ENCODE results near the gene IGSF23. TPM values are rescaled to one million over a fixed set of nuclear protein-coding genes. Genes with fewer than 3 reads are reported as not detected.

Gene IGSF23
- total and polyA plus RNA-seq, 2 of the 13 experiments (the other 11 are each of a cell fraction or from before 2014, with no cell fraction given) = 2.3 to 8.8 TPM

DNA sequence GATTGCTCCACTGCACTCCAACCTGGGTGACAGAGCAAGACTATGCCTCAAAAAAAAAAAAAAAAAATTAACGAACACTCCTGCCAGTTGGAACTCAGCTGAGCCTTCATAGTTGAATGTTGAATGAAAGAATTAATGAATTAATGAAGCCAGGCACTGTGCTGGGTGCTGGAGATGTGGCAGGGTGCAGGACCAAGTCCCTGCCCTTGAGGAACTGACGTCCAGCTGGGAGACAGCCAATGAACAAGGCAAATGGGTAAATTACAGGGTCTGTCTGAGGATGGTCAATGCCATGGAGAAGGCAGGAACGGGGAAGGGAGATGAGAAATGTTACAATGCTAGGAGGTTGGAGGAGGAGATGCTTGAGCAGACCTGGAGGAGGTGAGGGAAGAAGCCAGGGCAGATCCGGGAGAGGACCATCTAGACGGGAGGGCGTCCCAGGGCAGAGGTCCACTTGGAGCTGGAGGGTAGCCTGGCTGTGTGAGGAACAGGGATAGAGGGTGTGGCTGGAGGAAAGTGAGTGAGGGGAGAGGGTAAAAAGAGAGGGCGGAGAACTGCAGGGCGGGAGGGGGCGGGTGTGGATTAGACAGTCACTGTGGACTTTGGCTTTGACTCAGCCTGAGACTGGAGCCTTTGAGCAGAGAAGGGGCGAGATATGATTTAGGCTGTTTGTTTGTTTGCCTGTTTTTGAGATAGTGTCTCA, 16.8 kb upstream of the IGSF23 start (continued):
- TF ChIP-seq ZNF547 (CRISPR knock-in tag; IDR thresholded peaks at IDR 0.05) = no peak
- TF ChIP-seq ZKSCAN5 (CRISPR knock-in tag; IDR thresholded peaks at IDR 0.05) = peak; percentile 88
- TF ChIP-seq BCL6 (CRISPR knock-in tag; IDR thresholded peaks at IDR 0.05) = no peak; the same call in 1 of the 2 replicates
- TF ChIP-seq HES4 (CRISPR knock-in tag; IDR thresholded peaks at IDR 0.05; ENCODE audit: borderline replicate concordance) = no peak
- peak; percentile 41; the same call in 1 of the 2 replicates for TF ChIP-seq FOXA3 (CRISPR knock-in tag; IDR thresholded peaks at IDR 0.05)
- TF ChIP-seq, protein P1, sequence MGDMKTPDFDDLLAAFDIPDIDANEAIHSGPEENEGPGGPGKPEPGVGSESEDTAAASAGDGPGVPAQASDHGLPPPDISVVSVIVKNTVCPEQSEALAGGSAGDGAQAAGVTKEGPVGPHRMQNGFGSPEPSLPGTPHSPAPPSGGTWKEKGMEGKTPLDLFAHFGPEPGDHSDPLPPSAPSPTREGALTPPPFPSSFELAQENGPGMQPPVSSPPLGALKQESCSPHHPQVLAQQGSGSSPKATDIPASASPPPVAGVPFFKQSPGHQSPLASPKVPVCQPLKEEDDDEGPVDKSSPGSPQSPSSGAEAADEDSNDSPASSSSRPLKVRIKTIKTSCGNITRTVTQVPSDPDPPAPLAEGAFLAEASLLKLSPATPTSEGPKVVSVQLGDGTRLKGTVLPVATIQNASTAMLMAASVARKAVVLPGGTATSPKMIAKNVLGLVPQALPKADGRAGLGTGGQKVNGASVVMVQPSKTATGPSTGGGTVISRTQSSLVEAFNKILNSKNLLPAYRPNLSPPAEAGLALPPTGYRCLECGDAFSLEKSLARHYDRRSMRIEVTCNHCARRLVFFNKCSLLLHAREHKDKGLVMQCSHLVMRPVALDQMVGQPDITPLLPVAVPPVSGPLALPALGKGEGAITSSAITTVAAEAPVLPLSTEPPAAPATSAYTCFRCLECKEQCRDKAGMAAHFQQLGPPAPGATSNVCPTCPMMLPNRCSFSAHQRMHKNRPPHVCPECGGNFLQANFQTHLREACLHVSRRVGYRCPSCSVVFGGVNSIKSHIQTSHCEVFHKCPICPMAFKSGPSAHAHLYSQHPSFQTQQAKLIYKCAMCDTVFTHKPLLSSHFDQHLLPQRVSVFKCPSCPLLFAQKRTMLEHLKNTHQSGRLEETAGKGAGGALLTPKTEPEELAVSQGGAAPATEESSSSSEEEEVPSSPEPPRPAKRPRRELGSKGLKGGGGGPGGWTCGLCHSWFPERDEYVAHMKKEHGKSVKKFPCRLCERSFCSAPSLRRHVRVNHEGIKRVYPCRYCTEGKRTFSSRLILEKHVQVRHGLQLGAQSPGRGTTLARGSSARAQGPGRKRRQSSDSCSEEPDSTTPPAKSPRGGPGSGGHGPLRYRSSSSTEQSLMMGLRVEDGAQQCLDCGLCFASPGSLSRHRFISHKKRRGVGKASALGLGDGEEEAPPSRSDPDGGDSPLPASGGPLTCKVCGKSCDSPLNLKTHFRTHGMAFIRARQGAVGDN (CRISPR knock-in tag; IDR thresholded peaks at IDR 0.05) = peak; percentile 46
- TF ChIP-seq, protein P2, sequence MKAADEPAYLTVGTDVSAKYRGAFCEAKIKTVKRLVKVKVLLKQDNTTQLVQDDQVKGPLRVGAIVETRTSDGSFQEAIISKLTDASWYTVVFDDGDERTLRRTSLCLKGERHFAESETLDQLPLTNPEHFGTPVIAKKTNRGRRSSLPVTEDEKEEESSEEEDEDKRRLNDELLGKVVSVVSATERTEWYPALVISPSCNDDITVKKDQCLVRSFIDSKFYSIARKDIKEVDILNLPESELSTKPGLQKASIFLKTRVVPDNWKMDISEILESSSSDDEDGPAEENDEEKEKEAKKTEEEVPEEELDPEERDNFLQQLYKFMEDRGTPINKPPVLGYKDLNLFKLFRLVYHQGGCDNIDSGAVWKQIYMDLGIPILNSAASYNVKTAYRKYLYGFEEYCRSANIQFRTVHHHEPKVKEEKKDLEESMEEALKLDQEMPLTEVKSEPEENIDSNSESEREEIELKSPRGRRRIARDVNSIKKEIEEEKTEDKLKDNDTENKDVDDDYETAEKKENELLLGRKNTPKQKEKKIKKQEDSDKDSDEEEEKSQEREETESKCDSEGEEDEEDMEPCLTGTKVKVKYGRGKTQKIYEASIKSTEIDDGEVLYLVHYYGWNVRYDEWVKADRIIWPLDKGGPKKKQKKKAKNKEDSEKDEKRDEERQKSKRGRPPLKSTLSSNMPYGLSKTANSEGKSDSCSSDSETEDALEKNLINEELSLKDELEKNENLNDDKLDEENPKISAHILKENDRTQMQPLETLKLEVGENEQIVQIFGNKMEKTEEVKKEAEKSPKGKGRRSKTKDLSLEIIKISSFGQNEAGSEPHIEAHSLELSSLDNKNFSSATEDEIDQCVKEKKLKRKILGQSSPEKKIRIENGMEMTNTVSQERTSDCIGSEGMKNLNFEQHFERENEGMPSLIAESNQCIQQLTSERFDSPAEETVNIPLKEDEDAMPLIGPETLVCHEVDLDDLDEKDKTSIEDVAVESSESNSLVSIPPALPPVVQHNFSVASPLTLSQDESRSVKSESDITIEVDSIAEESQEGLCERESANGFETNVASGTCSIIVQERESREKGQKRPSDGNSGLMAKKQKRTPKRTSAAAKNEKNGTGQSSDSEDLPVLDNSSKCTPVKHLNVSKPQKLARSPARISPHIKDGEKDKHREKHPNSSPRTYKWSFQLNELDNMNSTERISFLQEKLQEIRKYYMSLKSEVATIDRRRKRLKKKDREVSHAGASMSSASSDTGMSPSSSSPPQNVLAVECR (CRISPR knock-in tag; IDR thresholded peaks at IDR 0.05; ENCODE audit: borderline replicate concordance) = peak; percentile 48; the same call in 1 of the 2 replicates
- TF ChIP-seq ZNF350 (CRISPR knock-in tag; IDR thresholded peaks at IDR 0.05; ENCODE audit: borderline replicate concordance, low read depth) = 0 out of 2 replicates have a peak, but pooled peaks have one; percentile 30
- TF ChIP-seq PITX1 (CRISPR knock-in tag; IDR thresholded peaks at IDR 0.05) = peak; percentile 81; the same call in 1 of the 2 replicates
- peak; percentile 67 for TF ChIP-seq GATAD2A (CRISPR knock-in tag; IDR thresholded peaks at IDR 0.05)
- TF ChIP-seq TBX2 (CRISPR knock-in tag; IDR thresholded peaks at IDR 0.05; ENCODE audit: borderline replicate concordance) = peak; percentile 66
- no peak for TF ChIP-seq NFE2L1 (CRISPR knock-in tag; IDR thresholded peaks at IDR 0.05; ENCODE audit: borderline replicate concordance)
- 0 out of 2 replicates have a peak, but pooled peaks have one; percentile 41 for TF ChIP-seq NCOR1 (IDR thresholded peaks at IDR 0.05; ENCODE audit: borderline replicate concordance, low read length)
- TF ChIP-seq ZNF225 (CRISPR knock-in tag; IDR thresholded peaks at IDR 0.05) = no peak
- no peak for TF ChIP-seq XBP1 (CRISPR knock-in tag; IDR thresholded peaks at IDR 0.05)
- no peak for TF ChIP-seq ZNF782 (CRISPR knock-in tag; IDR thresholded peaks at IDR 0.05; ENCODE audit: borderline replicate concordance)
- TF ChIP-seq, protein P3, sequence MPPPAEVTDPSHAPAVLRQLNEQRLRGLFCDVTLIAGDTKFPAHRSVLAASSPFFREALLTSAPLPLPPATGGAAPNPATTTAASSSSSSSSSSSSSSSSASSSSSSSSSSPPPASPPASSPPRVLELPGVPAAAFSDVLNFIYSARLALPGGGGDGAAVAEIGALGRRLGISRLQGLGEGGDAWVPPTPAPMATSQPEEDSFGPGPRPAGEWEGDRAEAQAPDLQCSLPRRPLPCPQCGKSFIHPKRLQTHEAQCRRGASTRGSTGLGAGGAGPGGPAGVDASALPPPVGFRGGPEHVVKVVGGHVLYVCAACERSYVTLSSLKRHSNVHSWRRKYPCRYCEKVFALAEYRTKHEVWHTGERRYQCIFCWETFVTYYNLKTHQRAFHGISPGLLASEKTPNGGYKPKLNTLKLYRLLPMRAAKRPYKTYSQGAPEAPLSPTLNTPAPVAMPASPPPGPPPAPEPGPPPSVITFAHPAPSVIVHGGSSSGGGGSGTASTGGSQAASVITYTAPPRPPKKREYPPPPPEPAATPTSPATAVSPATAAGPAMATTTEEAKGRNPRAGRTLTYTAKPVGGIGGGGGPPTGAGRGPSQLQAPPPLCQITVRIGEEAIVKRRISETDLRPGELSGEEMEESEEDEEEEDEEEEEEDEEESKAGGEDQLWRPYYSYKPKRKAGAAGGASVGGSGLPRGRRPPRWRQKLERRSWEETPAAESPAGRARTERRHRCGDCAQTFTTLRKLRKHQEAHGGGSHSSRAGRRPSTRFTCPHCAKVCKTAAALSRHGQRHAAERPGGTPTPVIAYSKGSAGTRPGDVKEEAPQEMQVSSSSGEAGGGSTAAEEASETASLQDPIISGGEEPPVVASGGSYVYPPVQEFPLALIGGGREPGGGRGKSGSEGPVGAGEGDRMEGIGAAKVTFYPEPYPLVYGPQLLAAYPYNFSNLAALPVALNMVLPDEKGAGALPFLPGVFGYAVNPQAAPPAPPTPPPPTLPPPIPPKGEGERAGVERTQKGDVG (CRISPR knock-in tag; IDR thresholded peaks at IDR 0.05; ENCODE audit: borderline replicate concordance) = no peak
